Measurements from ENCODE around the gene BNC2.

The BNC2 gene

DNA sequence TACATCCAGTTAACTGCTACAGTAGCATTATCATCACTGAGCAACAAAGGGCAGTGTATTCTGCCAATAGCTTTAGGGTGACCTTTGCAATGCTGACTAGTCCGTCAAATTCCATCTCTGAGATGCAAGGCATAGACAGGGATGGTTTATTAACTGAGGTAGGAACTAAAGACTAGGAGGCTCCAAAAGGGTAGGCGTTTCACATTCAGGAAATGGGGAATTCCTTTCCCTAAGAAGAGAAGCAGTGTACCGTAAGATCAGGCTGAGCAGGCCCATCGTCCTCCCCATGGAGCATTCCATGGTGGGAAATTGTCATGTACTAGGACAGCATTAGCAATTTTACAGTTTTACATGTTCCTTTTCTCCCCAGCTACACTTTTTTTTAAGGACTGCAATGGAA, 157.7 kb downstream of the BNC2 start:
- no peak for DNase-seq (ENCODE audit: low read depth)

DNA sequence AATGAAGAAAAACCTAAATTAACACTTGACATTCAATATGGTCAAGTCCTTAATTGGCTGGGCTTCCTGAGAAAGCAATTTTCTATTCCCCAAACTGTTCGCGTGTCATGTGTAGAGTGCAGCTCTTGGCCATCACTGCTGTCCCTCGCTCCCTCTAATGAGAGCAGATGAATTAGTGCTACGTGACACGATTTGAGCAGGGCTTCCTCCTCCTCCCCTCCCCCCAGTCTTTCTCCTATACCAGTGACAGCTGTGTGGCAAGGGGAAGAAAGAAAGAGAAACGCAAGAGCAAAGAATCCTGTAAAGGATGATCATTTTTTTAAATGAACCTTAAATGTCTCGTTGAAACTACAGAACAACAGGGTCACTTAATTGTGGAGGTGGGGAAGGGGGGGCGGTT, 159.6 kb downstream of the BNC2 start:
- DNase-seq (ENCODE audit: low read depth) = no peak

GRCh38 chr9:16709924-16710323, 160.5 kb downstream of the BNC2 start:
- no peak for DNase-seq (ENCODE audit: low read depth)

- no peak for DNase-seq (ENCODE audit: low read depth)
These were observed 161.6 kb downstream of the BNC2 start for GRCh38 chr9:16708656-16709435.

DNA sequence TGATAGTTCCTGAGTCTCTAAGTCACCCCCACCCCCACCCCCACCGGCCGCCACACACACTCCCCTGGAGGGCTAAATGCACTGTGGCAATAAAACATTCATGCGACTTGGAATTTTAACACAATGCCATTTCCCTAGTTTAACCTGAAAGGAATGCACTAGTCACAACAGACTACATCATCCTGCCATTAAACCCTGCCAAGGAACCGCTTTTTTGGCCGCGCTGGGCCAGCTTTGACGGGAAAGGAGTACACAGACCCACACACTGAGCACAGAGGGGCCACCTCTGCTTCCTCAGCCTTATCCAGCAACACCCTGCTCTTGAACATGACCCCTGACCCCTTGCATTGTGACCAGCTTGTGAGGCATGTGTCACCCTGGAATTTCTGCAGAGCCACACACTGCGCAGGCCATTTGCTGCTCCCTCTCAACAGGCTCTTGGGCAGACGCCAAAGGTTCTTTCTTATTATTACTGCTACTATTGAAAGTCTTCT, 165.3 kb downstream of the BNC2 start:
- DNase-seq (ENCODE audit: low read depth) = no peak

DNA sequence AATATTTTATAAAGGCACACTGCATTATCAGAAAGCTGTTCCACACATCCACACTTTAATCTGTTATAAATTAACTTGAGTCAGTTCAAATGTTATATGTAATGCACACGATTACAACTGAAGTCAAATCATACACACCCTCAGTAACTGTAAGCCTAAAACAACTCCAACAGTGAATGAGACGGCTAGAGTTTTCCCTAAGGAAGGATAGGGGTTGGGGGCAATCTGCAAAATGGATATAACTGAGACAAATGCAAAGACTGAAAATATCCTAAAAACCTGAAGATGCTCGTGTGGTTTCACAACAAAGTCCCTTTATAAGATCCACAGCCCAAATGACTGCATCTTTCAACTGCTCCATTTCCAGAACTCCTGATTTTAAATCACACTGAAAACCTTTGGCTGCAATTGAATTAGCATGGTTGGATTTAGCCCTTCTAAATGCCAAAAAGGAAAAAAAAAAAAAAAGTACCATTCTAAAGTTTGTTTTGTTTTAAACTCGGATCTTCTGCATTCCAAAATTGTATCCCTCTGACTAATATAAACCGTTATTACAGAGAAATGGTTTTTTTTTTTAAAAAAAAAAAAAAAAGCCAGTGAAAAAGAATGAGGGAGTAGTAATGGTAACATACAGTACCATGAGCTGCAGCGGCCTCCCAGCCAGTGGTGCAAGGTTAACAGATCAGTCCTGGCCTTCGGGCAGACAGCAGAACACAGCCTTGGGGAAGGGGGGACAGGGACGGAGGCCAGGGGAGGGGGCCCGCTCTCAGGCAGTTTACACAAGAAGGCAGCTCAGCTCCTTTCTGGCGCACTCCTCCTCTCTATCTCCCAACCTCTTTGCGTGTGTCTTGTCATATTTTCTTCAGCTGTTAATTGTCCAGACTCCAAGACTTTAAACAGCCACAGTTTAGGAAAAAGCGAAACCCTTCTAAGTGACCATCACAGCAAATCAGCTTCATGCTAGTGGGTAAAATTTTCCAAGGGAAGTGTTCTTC, 166.1 kb downstream of the BNC2 start:
- no peak for DNase-seq (ENCODE audit: low read depth)

GRCh38 chr9:16701347-16701746, 169.1 kb downstream of the BNC2 start:
- DNase-seq (ENCODE audit: low read depth) = no peak

GRCh38 chr9:16693616-16694015, 176.9 kb downstream of the BNC2 start:
- DNase-seq (ENCODE audit: low read depth) = no peak

DNA sequence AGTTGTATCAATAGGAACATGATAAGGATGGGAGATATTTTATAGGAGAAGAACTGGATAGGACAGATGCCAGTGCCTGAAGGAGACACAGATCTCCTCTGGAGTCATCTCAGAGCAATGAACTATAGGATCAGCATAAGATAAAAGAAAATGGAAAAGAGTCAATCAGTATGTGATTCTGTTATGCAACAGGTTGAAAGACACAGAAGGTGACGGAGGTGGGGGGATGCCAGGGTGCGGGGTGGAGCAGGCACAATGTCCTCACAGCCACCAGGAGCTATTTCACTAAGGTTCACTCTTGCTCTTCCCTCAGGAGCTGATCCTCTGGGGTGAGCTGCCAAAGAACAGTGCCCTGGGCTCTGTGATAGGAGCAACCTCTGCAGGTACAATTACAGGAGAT, 179.8 kb downstream of the BNC2 start:
- DNase-seq (ENCODE audit: low read depth) = no peak

DNA sequence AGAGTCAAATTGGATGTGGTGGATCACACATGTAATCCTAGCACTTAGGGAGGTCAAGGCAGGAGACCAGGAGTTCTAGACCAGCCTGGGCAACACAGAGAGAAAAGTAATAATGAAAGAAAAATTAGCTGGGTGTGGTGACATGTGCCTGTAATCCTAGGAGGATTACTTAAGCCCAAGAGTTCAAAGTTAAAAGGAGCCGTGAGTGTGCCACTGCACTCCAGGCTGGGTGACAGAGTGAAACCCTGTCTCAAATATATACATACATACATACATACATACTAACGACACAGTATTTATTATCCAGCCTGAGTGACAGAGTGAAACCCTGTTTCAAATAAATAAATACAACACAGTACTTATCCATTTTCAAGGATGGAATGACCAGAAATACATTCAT, 180.3 kb downstream of the BNC2 start:
- no peak for DNase-seq (ENCODE audit: low read depth)

DNA sequence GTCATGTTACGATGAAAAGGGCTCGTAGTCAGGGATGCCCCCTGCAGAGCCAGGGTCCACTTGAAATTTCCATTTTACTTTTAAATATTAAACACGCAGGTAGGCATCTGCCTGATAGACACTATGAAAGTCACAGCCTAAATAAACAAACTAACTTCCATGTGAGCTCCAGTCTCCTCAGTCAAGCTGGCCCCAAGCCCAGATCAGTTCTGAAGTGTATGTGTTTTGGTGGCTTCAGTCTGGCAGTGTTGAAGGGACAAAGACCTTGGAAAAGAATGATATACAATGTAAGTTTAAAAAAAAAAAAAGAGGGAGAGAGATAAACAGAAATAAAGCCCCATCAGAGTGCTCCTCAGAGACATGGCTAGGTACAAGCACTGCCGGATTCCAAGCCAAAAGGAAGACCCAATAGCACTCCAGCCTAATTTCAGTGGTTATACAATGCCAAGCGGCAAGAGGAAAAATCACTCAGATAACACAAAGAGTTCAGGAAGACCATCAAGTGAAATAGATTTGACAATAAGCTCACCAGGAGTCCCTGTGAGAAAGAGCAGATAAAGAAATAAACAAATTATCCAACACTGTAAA, 181.0 kb downstream of the BNC2 start:
- DNase-seq (ENCODE audit: low read depth) = no peak

- no peak for DNase-seq (ENCODE audit: low read depth)
These were observed 181.7 kb downstream of the BNC2 start for GRCh38 chr9:16688814-16689213.

DNA sequence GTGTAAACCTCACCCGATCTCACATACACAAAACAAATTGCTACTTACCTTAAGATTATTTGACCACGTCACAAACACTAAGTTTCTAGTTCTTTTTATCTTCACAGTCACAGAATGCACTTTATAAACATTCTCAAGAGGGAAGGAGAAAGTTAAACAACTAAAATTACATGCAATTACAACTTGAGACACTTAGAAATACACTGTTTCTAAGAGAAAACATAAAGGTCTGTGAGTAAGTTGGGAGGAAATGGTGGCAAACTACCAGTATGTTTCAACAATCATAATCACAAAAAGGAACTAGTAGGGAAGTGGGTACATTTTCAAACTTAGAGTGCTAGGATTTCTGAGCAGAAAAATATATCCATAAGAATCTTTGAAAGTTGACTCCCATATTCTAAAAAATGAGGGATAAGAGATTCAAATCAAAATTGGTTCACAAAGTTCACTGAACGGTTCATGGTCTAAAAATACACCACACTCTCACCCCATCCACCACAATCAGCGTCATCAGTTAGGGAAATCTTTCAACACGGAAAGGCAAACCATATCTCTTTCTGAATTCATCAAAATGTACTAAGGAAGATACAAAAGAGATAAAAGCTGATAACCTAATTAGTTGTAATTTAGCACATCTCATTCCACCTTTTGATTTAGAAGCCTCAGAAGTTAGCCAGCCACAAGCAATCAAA, 182.6 kb downstream of the BNC2 start:
- no peak for DNase-seq (ENCODE audit: low read depth)

- no peak for DNase-seq (ENCODE audit: low read depth)
These were observed 187.1 kb downstream of the BNC2 start for GRCh38 chr9:16683326-16683725.

- no peak for DNase-seq (ENCODE audit: low read depth)
These were observed 188.2 kb downstream of the BNC2 start for GRCh38 chr9:16682273-16682672.

DNA sequence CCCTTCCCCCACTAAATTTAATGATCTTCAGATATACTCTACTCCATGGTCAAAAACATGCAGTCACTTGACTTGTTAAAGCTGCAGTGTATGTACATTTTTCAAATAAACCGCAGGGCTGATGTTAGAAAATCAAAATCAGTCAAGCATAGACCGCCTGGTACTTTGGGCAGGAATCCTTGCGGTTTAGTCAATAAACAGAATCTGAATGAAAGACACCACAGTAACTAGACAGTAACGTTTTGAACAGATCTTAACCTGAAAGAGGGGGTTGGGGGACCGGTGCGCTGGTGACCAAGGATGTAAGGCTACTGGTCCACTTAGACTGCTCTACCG, 188.8 kb downstream of the BNC2 start:
- no peak for DNase-seq (ENCODE audit: low read depth)

DNA sequence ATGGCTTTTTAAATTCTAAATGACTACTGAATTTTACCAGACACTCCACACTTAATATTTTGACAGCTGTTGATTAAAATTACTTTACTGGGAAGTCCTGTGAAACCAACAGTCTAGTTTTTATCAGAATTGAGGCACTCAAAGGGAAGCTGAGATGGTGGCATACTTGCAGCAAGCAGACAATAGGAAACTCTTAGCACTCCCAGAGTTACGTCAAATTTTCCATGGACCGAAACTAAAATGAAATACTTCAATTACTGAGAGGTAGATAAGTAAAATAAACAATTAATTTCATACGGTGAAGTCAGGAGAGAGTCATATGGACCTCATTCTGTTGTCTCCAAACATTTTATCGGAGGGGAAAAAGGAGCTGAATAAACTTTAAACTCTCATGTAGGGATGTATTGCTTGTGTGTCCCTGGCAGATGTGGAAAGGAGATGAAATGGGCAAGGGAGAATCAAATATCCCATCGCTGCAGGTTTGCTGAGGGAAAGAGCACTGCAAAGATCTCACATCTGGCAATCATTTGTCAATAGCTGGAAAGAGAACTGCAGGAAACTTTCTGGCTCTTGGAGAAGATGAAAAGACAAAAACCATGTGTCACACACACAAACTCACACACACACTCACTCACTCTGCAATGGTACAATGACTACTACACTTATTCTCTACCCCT, 189.4 kb downstream of the BNC2 start:
- DNase-seq (ENCODE audit: low read depth) = no peak

DNA sequence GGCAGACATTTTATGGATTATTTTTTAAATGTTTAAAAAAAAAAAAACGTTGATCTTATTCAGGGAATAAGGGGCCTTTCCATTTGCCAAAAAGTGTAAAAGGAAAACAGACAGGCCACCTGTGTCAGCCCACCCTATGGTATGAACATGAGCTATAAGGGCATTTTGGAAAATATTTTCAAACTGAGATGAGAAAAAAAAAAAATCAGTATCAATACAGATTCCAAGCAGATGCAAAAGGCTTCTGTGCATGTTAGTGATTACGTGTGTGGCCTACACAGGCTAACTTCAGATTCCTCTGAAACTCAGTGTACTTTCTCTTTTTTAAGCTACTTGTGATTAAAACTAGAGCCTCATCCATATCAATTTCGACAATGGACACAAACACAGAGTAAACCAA, 189.9 kb downstream of the BNC2 start:
- no peak for DNase-seq (ENCODE audit: low read depth)

DNA sequence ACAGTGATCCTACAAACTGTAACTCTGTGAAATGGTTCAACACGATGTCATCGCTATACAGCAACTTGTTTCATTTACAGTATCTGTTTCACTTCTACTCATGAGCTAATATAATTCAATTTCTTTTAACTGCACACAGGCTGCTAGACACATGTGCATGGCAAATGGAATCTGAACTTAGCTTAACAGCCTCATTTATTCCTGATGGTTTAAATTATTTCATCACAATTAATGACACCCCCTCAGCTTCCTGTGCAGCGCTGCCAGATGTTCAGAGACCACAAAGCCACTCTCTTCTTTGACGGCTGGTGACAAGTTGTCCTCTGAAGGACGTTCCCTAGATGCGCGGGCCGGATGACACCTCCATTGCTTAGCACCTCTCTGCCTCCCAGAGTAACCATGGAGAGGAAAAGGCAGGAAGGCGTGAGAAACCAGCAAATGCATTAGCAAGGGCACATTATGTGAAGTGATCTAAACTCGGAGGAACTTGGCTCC, 191.1 kb downstream of the BNC2 start:
- DNase-seq (ENCODE audit: low read depth) = no peak

- no peak for DNase-seq (ENCODE audit: low read depth)
These were observed 194.0 kb downstream of the BNC2 start for GRCh38 chr9:16676519-16676918.

DNA sequence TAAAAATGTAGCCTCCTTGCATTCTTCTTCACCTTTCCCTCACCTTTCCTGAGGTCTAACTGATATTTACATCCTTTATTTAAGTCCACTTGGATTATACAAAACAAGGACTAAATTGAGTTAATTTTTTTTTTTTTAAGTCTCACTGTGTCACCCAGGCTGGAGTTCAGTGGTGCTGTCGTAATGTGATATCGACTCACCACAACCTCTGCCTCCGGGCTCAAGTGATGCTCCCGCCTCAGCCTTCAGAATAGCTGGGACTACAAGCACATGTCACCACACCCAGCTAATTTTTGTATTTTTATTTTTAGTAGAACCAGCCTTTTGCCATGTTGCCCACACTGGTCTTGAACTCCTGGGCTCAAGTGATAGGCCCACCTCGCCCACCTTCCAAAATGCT, 195.3 kb downstream of the BNC2 start:
- no peak for DNase-seq (ENCODE audit: low read depth)

Data from stimulated activated CD8-positive, alpha-beta memory T cell treated with anti-CD3 and anti-CD28 coated beads, Interleukin-12 subunit alpha, Interleukin-12 subunit beta, amount 100 ng/mL, for 4 hours (primary cell).